Activated CD4-positive, alpha-beta T cell treated with anti-CD3 and anti-CD28 coated beads, Interleukin-2, amount 50 U/mL, for 16 hours (primary cell): Measurements from ENCODE around the gene RBM33.
"Not testable (repeated sequence)": the region's sequence is repeated elsewhere in the genome, so short reads cannot be mapped to it uniquely, and the experiment has no call there.

Experiments
- DNase-seq: peaks from one replicate; pipeline ENCODE4 v3.0.0-alpha.2; 2020

RBM33 gene

GRCh38 chr7:155813125-155813524, 168.7 kb downstream of the RBM33 start:
- no peak for DNase-seq

DNA sequence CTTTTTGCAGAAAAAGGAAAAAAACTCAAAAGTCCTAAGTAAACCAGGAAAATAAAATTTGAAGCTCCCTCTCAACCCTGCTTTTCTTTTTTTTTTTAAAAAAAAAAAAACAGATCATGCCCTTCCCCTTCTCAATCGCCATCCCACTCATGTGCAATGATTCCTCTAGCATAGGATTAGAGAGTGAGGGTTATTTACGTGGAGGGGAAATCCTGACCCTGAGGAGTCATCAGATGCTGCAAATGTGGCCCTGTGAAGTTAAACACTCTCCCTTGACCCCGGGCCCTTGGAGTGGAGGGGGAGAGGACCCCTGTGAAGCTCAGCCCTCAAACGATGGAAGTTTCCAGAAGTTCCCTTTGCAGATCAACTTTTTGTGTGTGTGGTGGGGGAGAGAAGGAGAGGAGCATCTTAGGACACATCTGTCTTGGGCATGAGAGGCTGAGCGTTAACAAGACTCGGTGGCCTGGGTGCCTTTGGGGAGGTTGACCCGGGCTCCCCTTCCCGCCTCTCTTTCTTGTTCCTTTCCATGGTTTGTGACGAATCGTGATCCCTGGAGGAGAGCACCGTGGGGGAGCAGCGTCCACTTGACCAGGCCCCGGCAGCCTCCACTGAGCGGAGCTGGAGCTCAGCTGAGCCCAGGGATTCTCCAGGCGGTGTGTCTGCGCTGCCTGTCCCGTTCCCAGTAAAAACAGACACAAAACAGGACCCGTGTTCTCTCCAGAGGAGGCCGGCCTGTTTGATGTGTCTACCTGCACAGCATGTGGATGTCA, 169.3 kb downstream of the RBM33 start:
- DNase-seq = no peak

- DNase-seq = no peak
Measured at GRCh38 chr7:155814316-155815276, 170.1 kb downstream of the RBM33 start.

DNA sequence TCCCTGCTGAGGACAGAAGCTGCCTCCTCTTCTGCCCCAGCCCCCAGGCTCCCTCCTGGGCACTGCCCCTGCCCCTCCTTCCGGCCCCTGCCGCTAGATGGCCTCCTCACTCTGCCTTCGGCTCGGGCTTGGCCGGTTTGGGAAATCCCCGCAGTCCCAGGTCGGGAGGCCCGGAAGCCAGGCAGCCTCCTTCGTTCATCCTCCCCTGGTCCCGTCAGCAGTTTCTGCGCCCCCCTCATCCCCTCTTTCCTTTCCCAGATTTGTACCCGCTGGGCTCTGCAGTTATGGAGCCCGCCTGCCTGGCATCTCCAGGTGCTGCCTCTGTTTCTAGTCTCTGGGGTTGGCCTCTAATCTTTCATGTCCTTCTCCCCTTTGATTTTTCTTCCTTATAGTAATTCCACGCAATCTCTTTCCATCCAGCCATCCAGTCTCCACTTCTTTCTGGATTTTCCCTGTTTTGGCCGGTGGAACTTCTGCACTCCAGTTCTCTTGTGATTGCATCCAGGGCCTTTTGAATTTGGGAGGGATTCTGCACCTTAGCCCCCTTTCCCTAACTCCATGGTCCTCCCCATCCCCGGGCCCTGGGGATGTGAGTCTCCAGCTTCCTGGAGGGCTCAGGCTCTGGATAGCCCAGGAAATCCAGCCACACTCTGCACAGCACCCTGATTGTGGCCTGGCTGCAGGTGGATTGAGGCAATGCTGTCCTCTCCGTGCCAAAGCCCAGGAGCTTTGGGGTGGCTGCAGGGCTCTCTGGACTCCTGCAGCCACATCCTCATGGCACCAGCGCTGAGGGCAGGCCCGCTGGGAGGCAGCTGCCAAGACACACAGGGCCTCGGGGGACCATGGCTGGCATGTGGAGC, 171.1 kb downstream of the RBM33 start:
- DNase-seq = peak; percentile 75

DNA sequence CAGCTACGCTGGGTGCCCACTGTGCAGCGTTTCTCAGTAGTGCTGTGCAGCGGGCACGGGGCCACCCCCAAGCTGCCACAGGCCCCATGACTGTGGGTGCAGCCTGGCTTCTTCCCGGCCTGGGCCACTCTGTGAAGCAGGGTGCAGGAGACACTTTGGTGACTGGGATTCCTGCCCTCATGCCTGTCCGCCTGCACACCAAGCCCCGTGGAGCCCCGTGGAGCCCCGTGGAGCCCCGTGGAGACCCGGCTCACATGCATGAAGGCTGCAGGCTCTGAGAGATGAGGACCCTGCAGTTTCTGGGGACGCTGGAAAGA, 171.7 kb downstream of the RBM33 start:
- DNase-seq = no peak

DNA sequence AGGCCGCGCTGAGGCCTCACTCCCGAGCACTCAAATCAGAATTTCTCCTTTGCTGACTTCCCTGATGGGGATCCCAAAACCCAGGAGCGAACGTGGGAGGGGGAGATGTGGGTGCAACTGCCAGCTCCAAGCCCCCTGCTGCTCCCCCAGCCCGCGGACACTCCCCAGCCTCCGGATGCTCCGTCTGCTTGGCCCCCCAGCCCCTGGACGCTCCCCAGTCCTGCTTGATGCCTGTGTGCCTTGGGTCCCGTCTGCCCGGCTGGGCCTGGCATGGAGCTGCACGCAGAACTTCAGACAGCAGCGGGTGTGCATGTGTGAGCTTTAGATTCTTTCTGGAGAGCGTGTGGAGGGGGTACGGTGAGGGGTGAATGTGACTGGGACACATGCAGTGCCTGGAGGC, 172.5 kb downstream of the RBM33 start:
- DNase-seq = no peak

GRCh38 chr7:155817515-155817914, 173.1 kb downstream of the RBM33 start:
- not testable (repeated sequence) for DNase-seq

- no peak for DNase-seq
Measured at GRCh38 chr7:155818154-155818819, 173.8 kb downstream of the RBM33 start.

GRCh38 chr7:155818820-155819168, 174.3 kb downstream of the RBM33 start:
- no peak for DNase-seq

DNA sequence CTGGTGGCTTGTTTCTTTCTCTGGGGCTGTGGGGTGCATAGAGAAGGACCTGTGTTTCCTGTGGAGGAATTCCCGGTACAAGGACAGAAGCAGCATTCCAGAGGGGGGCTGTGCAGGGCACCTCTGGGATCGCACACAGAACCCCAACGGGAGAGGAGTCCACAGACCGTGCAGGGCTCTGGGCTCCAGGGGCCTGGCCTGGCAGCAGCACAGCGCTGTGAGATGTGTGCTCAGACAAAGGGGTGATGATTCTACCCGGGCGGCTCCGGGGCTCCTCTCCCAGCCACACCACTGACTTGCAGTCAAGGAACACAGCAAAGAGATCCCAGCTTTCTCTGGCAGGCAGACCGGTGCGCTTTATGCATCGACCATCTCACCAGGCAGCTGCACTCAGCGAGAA, 174.7 kb downstream of the RBM33 start:
- no peak for DNase-seq

DNA sequence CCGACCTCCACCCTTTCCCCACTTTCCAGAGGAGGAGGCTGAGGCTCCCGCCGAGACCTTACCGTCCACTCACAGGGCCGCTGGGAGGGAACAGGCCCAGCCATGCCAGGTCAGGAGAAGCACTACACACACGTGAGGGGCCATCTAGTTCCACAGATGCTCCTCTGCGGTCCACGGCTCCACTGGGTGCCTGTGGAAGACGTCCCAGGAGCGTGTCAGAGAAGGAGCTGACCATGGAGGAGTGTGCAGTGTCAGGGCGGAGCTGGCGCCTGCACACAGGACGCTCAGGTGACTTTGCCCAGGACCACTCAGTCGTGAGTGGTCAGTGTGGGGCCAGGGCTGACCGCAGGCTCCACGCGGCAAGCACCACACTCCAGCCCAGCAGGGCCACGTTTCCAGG, 175.8 kb downstream of the RBM33 start:
- no peak for DNase-seq

GRCh38 chr7:155820788-155821187, 176.3 kb downstream of the RBM33 start:
- no peak for DNase-seq

GRCh38 chr7:155821851-155822250, 177.4 kb downstream of the RBM33 start:
- DNase-seq = no peak

DNA sequence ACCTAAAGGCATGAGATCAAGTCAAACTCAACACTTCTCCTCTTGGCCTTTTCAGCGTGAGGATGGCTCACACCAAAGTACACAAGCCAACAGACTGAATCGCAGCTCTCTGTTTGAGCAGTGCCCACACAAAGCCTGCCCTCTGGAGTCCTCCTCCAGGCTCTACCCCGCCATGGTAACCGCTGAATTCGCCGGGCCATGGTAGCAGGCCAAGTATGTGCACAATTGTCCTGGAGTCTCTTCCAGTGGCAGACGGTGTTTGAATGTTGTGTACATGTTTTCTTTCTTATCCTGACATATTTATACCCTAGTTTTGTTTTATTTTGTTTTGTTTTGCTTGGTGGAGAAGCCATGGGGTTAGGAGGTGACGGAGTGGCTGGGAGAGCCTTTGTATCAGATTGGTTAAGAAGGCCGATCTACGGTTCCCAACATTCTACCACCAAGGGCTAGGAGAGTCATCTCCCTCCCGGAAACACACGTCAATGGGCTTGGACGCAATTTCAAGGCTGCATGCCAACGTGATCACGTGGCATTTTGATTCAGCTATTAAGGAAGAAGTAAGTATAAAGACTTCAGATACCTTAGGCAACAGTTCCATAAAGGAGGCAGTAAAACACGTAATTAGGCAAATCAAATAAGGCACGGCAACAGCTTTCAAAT, 179.9 kb downstream of the RBM33 start:
- DNase-seq = no peak

GRCh38 chr7:155825336-155825735, 180.9 kb downstream of the RBM33 start:
- DNase-seq = no peak

DNA sequence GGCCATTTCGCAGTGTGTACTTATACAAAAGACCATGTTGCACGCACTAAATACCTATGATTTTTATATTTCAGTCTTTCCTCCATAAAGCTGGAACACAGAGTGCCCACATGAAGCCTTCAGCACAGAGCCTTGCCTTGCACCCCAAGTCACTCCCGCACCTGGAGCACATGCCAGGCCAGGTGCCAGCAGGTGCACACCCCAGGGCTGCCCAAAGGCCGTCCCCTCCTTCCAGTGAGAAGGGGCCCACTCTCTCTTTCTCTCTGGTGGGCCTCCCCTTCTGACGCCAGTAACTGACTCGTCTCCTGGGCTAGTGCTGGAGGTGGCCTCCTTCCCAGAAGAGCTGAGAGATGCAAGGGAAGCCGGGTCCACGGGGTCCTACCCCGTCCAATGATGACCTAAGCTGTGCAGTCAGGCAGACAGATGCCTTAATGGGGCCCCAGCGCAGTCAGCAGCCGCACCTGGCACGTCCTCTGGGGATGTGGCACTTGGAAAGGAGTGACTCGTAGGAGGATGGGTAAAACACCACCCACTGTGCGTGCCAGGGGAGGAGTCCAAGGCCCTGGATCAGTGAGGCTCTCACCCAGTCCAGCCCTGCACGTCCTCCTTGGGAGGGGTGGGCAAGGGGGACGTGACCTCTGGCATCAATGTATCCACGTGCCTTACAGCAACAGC, 185.5 kb downstream of the RBM33 start:
- no peak for DNase-seq
